Muscle of arm (tissue), 12 donors: ENCODE measurements around the gene PDCD2L. TPM values are rescaled to one million over a fixed set of nuclear protein-coding genes. Genes with fewer than 3 reads are reported as not detected.
"Not testable (repeated sequence)": the region's sequence is repeated elsewhere in the genome, so short reads cannot be mapped to it uniquely, and the experiment has no call there.

Source experiments
- DNase-seq: peaks from one replicate; pipeline ENCODE4 v3.0.0-alpha.2; 2013
- polyA plus RNA-seq, 12 donors: library from polyadenylated mRNA; unstranded; fragments of 120-200 nt; gene quantifications; one replicate each; pipeline ENCODE4 v1.2.1, GENCODE V29; 2013; ENCODE audit not compliant: insufficient read length in 12 of 12

PDCD2L gene
- polyA plus RNA-seq, 12 donors = 11.7 to 22.5 (median 16.3) TPM; not detected in 2

DNA sequence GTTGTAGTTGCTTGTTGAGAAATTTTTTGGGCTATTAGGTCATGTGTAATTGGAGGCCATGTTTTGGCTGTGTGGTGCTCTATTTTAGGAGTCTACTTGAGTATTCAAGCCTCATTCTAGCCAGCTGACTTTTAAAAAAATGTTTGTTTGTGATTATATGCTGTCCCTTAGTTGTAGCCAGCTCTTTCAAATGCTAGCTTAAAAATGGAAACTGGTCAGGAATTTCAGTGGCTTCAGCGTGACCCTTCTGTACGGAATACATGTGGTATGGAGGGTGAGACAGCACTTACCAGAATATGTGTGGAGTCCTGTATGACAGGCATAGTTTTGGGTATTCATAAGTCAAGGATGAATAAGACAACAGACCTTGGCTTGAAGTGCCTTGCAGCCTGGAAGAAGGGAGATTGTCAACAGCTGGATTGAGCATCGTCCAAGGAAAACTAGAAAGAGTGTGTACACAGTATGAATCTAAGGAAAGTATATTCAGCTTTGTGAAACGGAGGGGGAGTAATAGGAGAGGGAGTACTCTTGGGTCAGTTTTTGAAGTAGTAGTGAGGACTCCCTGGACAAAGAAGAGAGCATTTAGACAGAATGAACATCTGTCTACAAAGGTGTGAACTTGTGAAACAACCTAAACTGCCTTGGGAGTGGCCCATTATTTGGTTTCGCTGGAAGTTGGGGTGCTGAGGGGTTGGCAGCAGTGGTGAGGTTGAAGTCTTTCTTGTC is 57.3 kb downstream of the PDCD2L start:
- no peak for DNase-seq

DNA sequence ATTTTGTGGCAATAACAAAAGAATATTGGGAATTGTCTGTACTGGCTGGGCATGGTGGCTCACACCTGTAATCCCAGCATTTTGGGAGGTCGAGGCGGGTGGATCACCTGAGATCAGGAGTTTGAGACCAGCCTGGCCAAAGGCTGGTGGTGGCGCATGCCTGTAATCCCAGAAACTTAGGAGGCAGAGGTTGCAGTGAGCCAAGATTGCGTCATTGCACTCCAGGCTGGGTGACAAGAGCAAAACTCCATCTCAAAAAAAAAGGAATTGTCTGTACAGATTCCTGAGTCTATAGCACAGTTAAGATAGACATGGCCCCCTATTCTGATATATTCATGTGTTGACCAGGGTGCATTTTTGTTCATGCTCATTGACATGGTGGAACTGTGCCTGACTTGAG is 60.6 kb downstream of the PDCD2L start:
- not testable (repeated sequence) for DNase-seq

DNA sequence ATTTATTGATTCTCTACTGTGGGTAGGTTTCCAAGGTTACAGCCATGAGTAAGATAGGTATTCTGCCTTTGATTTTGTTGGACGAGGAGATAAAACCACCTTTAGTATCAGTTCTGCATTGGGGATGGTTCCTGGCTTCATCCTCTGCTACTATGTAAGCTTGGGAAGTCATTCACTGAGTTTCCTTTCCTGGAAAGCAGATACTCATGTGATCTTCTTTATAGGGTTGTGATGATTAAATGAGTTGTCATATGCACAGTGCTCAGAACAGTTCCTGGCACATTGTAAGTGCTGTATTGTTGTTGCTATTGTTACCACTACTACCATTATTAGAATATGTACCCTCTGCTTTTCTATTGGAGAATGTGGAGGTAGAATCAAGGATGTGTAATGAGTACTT is 64.2 kb downstream of the PDCD2L start:
- DNase-seq = no peak

DNA sequence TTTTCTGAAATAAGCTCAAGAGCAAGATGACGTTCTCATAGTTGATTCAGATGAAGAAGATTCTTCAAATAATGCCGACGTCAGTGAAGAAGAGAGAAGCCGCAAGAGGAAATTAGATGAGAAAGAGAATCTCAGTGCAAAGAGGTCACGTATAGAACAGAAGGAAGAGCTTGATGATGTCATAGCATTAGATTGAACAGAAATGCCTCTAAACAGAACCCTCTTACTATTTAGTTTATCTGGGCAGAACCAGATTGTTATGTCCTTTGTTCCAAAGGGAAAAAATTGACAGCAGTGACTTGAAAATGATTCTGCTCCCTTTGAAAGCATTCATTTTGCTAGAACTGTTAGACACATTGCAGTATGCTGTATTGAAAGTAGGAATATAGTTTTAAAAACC is 64.8 kb downstream of the PDCD2L start:
- DNase-seq = not testable (repeated sequence)

DNA sequence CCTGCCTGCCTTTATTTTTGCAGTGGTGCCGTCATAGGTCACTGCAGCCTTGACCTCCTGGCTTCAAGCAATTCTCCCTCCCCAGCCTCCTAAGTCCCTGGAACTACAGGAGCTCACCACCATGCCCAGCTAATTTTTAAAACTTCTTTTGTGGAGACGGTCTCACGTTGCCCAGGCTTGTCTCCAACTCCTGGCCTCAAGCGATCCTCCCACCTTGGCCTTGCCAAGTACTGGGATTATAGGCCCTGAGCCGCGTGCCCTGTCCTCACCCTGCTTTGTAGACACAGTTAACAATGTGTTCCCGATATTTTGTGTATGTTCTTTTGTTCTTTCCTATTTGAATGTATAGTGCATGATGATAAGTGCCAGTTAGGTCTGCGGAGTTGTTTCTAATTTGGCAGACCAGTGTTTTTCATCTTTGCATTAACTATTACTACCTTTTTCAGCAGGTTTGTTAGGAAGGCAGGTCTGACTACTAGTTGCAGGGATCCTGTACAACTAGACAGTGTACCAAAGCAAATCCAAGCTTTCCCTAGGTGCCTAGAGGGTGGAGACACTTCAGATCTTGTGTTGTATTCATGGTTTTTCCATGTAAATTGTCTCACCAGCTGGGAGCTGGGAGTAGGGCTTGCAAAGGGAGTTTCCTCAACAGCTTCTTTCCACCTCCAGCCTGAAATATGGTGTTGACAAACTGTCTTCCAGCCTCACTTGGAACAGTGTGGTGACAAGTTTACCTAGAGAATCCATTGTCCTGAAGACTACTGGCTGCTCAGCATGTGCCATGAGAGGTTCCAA is 67.9 kb downstream of the PDCD2L start:
- DNase-seq = no peak

DNA sequence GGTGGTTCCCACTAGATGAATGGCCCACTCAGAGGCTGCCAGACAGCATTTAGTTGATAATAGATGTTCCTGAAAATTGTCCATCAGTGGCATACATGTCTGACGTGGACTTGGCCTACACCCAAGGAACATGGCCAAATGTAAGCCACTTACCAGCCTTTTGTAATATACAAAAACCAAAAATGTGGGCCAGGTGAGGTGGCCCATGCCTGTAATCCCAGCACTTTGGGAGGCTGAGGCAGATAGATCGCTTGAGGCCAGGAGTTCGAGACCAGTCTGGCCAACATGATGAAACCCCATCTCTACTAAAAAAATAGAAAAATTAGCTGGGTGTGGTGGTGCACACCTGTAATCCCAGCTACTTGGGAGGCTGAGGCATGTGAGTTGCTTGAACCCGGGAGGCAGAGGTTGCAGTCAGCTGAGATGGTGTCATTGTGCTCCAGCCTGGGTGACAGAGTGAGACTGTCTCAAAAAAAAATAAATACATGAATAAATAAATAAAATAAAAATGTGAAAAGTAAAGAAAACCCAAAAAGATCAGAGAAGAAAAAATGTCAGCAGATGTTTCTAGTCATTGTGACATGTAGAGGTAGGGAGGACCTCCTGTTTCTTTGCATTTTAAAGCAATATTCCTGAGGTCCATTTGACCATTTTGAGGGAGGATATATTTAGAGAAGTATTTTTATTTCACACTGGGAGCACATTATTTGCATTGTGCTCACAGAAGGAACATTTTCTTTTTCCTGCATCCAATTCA is 70.2 kb downstream of the PDCD2L start:
- no peak for DNase-seq

DNA sequence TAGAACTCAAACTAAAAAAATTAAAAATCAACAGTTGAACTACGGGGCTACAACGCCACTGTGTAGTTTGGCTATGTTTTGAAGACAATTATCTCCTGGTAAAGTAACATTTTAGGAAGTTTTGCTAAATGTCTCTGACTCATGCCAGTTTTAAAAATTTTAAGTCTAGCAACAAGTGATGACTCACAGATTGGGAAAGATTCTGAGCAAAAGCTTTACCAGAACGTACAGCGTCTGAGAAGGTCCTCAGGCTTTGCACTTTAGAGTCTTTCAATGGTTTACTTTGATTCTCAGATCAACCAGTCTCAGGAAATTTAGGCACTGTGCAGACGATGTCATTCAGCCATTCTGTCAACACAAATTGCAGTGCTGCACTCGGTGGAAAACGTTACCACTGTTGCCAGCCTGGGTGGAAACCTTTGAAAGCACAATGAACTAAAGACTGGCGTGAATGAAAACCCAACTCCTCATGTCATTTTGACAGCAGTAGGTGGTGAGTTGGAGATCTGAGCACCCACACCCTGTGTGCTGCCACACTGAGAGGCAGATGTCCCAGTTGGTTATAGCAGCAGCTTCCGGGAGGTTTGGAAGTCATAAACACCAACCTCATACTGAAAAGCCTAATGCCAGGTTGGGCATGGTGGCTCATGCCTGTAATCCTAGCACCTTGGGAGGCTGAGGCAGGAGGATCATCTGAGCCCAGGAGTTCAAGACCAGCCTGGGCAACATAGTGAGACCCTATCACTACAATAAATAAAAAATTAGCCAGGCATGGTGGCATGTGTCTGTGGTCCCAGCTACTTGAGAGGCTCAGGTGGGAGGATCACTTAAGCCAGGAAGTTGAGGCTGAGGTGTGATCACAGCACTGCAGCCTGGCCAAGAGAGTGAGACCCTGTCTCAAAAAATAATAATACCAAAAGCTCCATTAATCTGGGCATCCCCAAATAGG is 71.1 kb downstream of the PDCD2L start:
- no peak for DNase-seq

Other genes starting within 250 kb of the PDCD2L start
- 100 to 1,000 TPM in 3 of 12 donors, 10 to 100 TPM in 9; 71.7 to 256 (median 89.8) TPM for gene LSM14A, start 231.9 kb upstream of the PDCD2L start, polyA plus RNA-seq
- 10 to 100 TPM in 11 of 12 donors, not detected in 1; 20.9 to 67.4 (median 26.5) TPM for gene GARRE1, start 149.8 kb upstream of the PDCD2L start, polyA plus RNA-seq
- gene GPI, start 39.2 kb upstream of the PDCD2L start, polyA plus RNA-seq = 100 to 1,000 TPM in 11 of 12 donors, not detected in 1; 114 to 177 (median 146) TPM
- gene UBA2, start 24.0 kb downstream of the PDCD2L start, polyA plus RNA-seq = 100 to 1,000 TPM in 6 of 12 donors, 10 to 100 TPM in 5, not detected in 1; 83.2 to 160 (median 103) TPM
- gene WTIP, start 77.4 kb downstream of the PDCD2L start, polyA plus RNA-seq = 10 to 100 TPM in 11 of 12 donors, not detected in 1; 12.4 to 26.0 (median 20.3) TPM